Measurements from ENCODE around the gene SPRR1B.
"Not testable (repeated sequence)": the region's sequence is repeated elsewhere in the genome, so short reads cannot be mapped to it uniquely, and the experiment has no call there.

SPRR1B gene

GRCh38 chr1:153030895-153031294 lies at the start of gene SPRR1B:
SPRR1B (plus strand) TSS chr1:153031203; CDS start chr1:153032346, 1,143 bp downstream.
- Mint-ChIP-seq H3K4me1 (no peaks in the 10 kb centered on the region), H3K9me3 (peaks cover 3% of the 10 kb centered on the region), H3K27me3 (peaks cover 14% of the 10 kb centered on the region), H3K4me3 (no peak within 1 kb of the TSS), H3K36me3 (ENCODE audit: low read depth) (no peaks in the 10 kb centered on the region), H3K27ac (no peak within 1 kb of the TSS)
- ATAC-seq, result no peak
- no peak for DNase-seq

- no peaks in the 10 kb centered on the region for H3K9me3 Mint-ChIP-seq
- no peaks in the 10 kb centered on the region for H3K36me3 Mint-ChIP-seq (ENCODE audit: low read depth)
- ATAC-seq, result no peak
- no peak overlapping the region for H3K4me3 Mint-ChIP-seq
- H3K4me1 Mint-ChIP-seq, result no peaks in the 10 kb centered on the region
- H3K27me3 Mint-ChIP-seq, result peaks cover 19% of the 10 kb centered on the region
- no peak overlapping the region for H3K27ac Mint-ChIP-seq
- no peak for DNase-seq
Observed at GRCh38 chr1:152982076-152982475, 48.9 kb upstream of the SPRR1B start.

- Mint-ChIP-seq H3K9me3 (no peaks in the 10 kb centered on the region), H3K4me1 (no peaks in the 10 kb centered on the region), H3K36me3 (ENCODE audit: low read depth) (no peaks in the 10 kb centered on the region), H3K27ac (no peak overlapping the region), H3K27me3 (peaks cover 19% of the 10 kb centered on the region), H3K4me3 (no peak overlapping the region)
- ATAC-seq, result no peak
- DNase-seq, result no peak
Observed at GRCh38 chr1:152983234-152983633, 47.8 kb upstream of the SPRR1B start.

- H3K9me3 Mint-ChIP-seq, result no peaks in the 10 kb centered on the region
- H3K36me3 Mint-ChIP-seq (ENCODE audit: low read depth), result no peaks in the 10 kb centered on the region
- ATAC-seq (no peak), DNase-seq (no peak)
- H3K27me3 Mint-ChIP-seq, result peaks cover 19% of the 10 kb centered on the region
- no peak within 1 kb of the TSS for H3K4me3 Mint-ChIP-seq
- H3K27ac Mint-ChIP-seq, result no peak within 1 kb of the TSS
- H3K4me1 Mint-ChIP-seq, result no peaks in the 10 kb centered on the region
Observed at GRCh38 chr1:152983743-152984142, 47.3 kb upstream of the SPRR1B start, which contains the start of gene SPRR1A. SPRR1A (plus strand) TSS chr1:152984081; CDS start chr1:152985231, 1,150 bp downstream.

GRCh38 chr1:152986578-152986977 lies 44.4 kb upstream of the SPRR1B start:
- ATAC-seq (no peak), DNase-seq (no peak)
- no peak overlapping the region for H3K4me3 Mint-ChIP-seq
- no peaks in the 10 kb centered on the region for H3K4me1 Mint-ChIP-seq
- H3K27me3 Mint-ChIP-seq, result peaks cover 13% of the 10 kb centered on the region
- H3K9me3 Mint-ChIP-seq, result no peaks in the 10 kb centered on the region
- H3K27ac Mint-ChIP-seq, result no peak overlapping the region
- no peaks in the 10 kb centered on the region for H3K36me3 Mint-ChIP-seq (ENCODE audit: low read depth)

- DNase-seq, result no peak
- H3K4me3 Mint-ChIP-seq, result no peak overlapping the region
- no peaks in the 10 kb centered on the region for H3K4me1 Mint-ChIP-seq
- peaks cover 4% of the 10 kb centered on the region for H3K9me3 Mint-ChIP-seq
- ATAC-seq, result no peak
- peaks cover 15% of the 10 kb centered on the region for H3K27me3 Mint-ChIP-seq
- H3K36me3 Mint-ChIP-seq (ENCODE audit: low read depth), result no peaks in the 10 kb centered on the region
- H3K27ac Mint-ChIP-seq, result no peak overlapping the region
Observed at GRCh38 chr1:152993186-152993585, 37.8 kb upstream of the SPRR1B start.

- DNase-seq, result no peak
- H3K27ac Mint-ChIP-seq, result no peak overlapping the region
- H3K36me3 Mint-ChIP-seq (ENCODE audit: low read depth), result no peaks in the 10 kb centered on the region
- H3K27me3 Mint-ChIP-seq, result peaks cover 21% of the 10 kb centered on the region
- no peak overlapping the region for H3K4me3 Mint-ChIP-seq
- peaks cover 4% of the 10 kb centered on the region for H3K9me3 Mint-ChIP-seq
- H3K4me1 Mint-ChIP-seq, result no peaks in the 10 kb centered on the region
- no peak for ATAC-seq
Observed at GRCh38 chr1:152995842-152996241, 35.2 kb upstream of the SPRR1B start.

- H3K4me3 Mint-ChIP-seq, result no peak overlapping the region
- ATAC-seq (no peak), DNase-seq (no peak)
- H3K27me3 Mint-ChIP-seq, result peaks cover 20% of the 10 kb centered on the region
- no peaks in the 10 kb centered on the region for H3K36me3 Mint-ChIP-seq (ENCODE audit: low read depth)
- peaks cover 4% of the 10 kb centered on the region for H3K9me3 Mint-ChIP-seq
- no peaks in the 10 kb centered on the region for H3K4me1 Mint-ChIP-seq
- H3K27ac Mint-ChIP-seq, result no peak overlapping the region
Observed at GRCh38 chr1:152996633-152997400, 34.2 kb upstream of the SPRR1B start.

GRCh38 chr1:152997901-152998300 lies 33.1 kb upstream of the SPRR1B start:
- no peak overlapping the region for H3K27ac Mint-ChIP-seq

GRCh38 chr1:152998476-152998875 lies 32.5 kb upstream of the SPRR1B start:
- ATAC-seq, result no peak
- peaks cover 16% of the 10 kb centered on the region for H3K27me3 Mint-ChIP-seq
- peaks cover 4% of the 10 kb centered on the region for H3K9me3 Mint-ChIP-seq
- H3K4me1 Mint-ChIP-seq, result no peaks in the 10 kb centered on the region
- no peak overlapping the region for H3K4me3 Mint-ChIP-seq
- H3K36me3 Mint-ChIP-seq (ENCODE audit: low read depth), result no peaks in the 10 kb centered on the region
- no peak for DNase-seq
- no peak overlapping the region for H3K27ac Mint-ChIP-seq

More at GRCh38 chr1:152997901-152998300, 33.1 kb upstream of the SPRR1B start:
- H3K4me3 Mint-ChIP-seq, result no peak overlapping the region
- H3K4me1 Mint-ChIP-seq, result no peaks in the 10 kb centered on the region
- no peaks in the 10 kb centered on the region for H3K36me3 Mint-ChIP-seq (ENCODE audit: low read depth)
- H3K9me3 Mint-ChIP-seq, result peaks cover 4% of the 10 kb centered on the region
- H3K27me3 Mint-ChIP-seq, result peaks cover 17% of the 10 kb centered on the region
- DNase-seq (no peak), ATAC-seq (no peak)

- Mint-ChIP-seq H3K27me3 (peaks cover 16% of the 10 kb centered on the region), H3K27ac (no peak overlapping the region), H3K4me1 (no peaks in the 10 kb centered on the region), H3K4me3 (no peak overlapping the region), H3K9me3 (peaks cover 4% of the 10 kb centered on the region), H3K36me3 (ENCODE audit: low read depth) (no peaks in the 10 kb centered on the region)
- DNase-seq, result no peak
- no peak for ATAC-seq
Observed at GRCh38 chr1:152999818-153000217, 31.2 kb upstream of the SPRR1B start.

GRCh38 chr1:153000294-153000693 lies 30.7 kb upstream of the SPRR1B start:
- no peaks in the 10 kb centered on the region for H3K36me3 Mint-ChIP-seq (ENCODE audit: low read depth)
- DNase-seq (no peak), ATAC-seq (no peak)
- H3K9me3 Mint-ChIP-seq, result peaks cover 4% of the 10 kb centered on the region
- no peak overlapping the region for H3K27ac Mint-ChIP-seq
- H3K4me1 Mint-ChIP-seq, result no peaks in the 10 kb centered on the region
- no peak overlapping the region for H3K4me3 Mint-ChIP-seq
- H3K27me3 Mint-ChIP-seq, result peaks cover 16% of the 10 kb centered on the region

GRCh38 chr1:153001382-153001781 lies 29.6 kb upstream of the SPRR1B start, which contains the start of gene SPRR3:
SPRR3 (plus strand) TSS chr1:153001749; CDS start chr1:153003021, 1,272 bp downstream.
- H3K4me1 Mint-ChIP-seq, result no peaks in the 10 kb centered on the region
- peaks cover 16% of the 10 kb centered on the region for H3K27me3 Mint-ChIP-seq
- H3K36me3 Mint-ChIP-seq (ENCODE audit: low read depth), result no peaks in the 10 kb centered on the region
- no peak for ATAC-seq
- H3K4me3 Mint-ChIP-seq, result no peak within 1 kb of the TSS
- no peaks in the 10 kb centered on the region for H3K9me3 Mint-ChIP-seq
- DNase-seq, result no peak
- no peak within 1 kb of the TSS for H3K27ac Mint-ChIP-seq

- not testable (repeated sequence) for DNase-seq; H3K27ac Mint-ChIP-seq; ATAC-seq; H3K4me1 Mint-ChIP-seq; H3K36me3 Mint-ChIP-seq (ENCODE audit: low read depth); H3K9me3 Mint-ChIP-seq; H3K4me3 Mint-ChIP-seq
- H3K27me3 Mint-ChIP-seq, result peaks cover 14% of the 10 kb centered on the region
Observed at GRCh38 chr1:153011235-153011758, 19.7 kb upstream of the SPRR1B start.

- not testable (repeated sequence) for DNase-seq; H3K36me3 Mint-ChIP-seq (ENCODE audit: low read depth); H3K9me3 Mint-ChIP-seq; H3K4me1 Mint-ChIP-seq; H3K4me3 Mint-ChIP-seq; ATAC-seq; H3K27ac Mint-ChIP-seq
- H3K27me3 Mint-ChIP-seq, result peaks cover 21% of the 10 kb centered on the region
Observed at GRCh38 chr1:153021829-153022228, 9.2 kb upstream of the SPRR1B start.
